Measurements from ENCODE around the gene STX1B.

STX1B gene

DNA sequence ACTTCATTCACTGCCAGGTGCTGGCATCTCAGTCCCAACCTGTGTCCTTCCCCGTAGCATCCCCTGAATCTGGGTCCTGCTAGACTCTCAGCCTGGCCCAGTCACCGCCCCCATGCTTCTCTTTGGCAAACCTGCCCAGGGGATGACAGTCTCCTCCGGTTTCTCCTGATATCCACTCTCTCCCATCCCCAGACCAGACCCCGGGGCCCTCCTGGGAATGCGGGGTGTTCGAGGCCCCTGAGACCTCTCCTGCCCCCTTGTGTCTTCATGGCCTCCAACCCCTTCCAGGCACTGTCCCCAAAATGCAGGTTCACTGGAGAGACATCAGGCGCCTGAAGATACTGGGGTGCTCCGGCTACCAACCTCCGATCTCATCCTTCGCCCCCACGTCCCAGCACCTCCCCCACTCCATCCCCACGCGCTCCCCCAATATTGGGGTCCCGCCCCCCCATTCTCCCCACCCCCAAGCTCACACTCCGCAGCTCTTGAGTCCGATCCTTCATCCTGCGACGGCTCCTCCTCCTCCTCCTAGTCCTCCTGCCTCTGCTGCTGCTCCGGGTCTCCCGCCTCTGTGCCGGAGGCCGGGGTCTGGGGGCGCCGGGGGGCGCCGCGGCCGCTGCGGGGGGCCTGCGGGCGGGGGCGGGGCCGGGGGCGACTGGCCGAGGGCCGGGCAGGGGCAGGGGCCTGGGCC, 399 bp downstream of the STX1B start:
- TF ChIP-seq CTCF (IDR thresholded peaks at IDR 0.05) = no peak
- TF ChIP-seq ZFX (IDR thresholded peaks at IDR 0.05; ENCODE audit: borderline replicate concordance) = no peak
- no peak overlapping the region for H3K27ac ChIP-seq

DNA sequence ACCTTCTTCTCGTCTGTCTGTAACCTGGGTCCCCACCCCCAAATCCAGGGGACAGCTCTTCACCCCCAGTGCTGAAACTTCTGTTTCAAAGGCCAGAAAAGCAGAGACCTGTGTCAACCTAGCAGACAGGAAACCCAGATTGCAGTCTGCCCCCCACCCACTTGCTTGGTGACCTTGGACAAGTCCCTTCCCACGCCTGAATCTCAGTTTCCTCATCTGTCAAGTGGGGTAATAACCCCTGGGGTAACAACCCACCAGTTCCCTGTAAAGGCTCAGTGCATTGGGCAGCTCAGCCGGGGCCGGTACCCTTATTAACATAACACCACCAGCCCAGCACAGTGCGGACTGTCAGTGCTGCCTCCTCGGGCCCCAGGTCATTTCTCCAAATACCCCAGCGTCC, 1.3 kb downstream of the STX1B start:
- H3K27ac ChIP-seq = no peak overlapping the region
- no peak for TF ChIP-seq ZFX (IDR thresholded peaks at IDR 0.05; ENCODE audit: borderline replicate concordance)
- TF ChIP-seq CTCF (IDR thresholded peaks at IDR 0.05) = no peak

- TF ChIP-seq CTCF (IDR thresholded peaks at IDR 0.05) = no peak
- TF ChIP-seq ZFX (IDR thresholded peaks at IDR 0.05; ENCODE audit: borderline replicate concordance) = no peak
- H3K27ac ChIP-seq = no peak overlapping the region
Observed at GRCh38 chr16:31008551-31008950, 1.9 kb downstream of the STX1B start.

- H3K27ac ChIP-seq = no peak overlapping the region
- TF ChIP-seq CTCF (IDR thresholded peaks at IDR 0.05) (no peak), ZFX (IDR thresholded peaks at IDR 0.05; ENCODE audit: borderline replicate concordance) (no peak)
Observed at GRCh38 chr16:31008149-31008548, 2.3 kb downstream of the STX1B start.

DNA sequence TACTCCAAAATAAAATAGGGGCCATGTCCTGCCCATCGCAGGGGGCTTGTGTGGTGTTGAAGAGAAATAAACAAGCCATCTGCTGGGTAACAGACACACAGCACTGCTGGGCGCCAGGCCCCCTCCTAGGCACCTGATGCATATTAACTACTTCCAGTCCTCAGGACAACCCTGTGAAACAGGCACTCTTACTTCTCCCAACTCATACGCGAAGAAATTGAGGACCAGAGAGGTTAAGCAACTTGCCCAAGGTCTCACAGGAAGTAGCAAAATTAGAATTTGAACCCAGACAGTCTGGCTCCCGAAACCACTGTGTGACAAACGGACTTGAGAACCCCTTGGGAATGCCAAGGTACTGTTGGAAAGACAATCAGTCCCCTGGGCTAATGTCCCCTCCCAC, 2.8 kb downstream of the STX1B start:
- no peak overlapping the region for H3K27ac ChIP-seq
- no peak for TF ChIP-seq CTCF (IDR thresholded peaks at IDR 0.05)
- TF ChIP-seq ZFX (IDR thresholded peaks at IDR 0.05; ENCODE audit: borderline replicate concordance) = no peak

GRCh38 chr16:31006589-31006988, 3.8 kb downstream of the STX1B start:
- TF ChIP-seq ZFX (IDR thresholded peaks at IDR 0.05; ENCODE audit: borderline replicate concordance) (no peak), CTCF (IDR thresholded peaks at IDR 0.05) (no peak)
- no peak overlapping the region for H3K27ac ChIP-seq

GRCh38 chr16:31006086-31006385, 4.4 kb downstream of the STX1B start:
- no peak overlapping the region for H3K27ac ChIP-seq
- no peak for TF ChIP-seq ZFX (IDR thresholded peaks at IDR 0.05; ENCODE audit: borderline replicate concordance)
- no peak for TF ChIP-seq CTCF (IDR thresholded peaks at IDR 0.05)
